T-helper 1 cell (primary cell): ENCODE measurements around the gene NUBP1.

Experiments
- DNase-seq, 5 donors: peaks; one replicate each; pipeline ENCODE4 v3.0.0-alpha.2; 2012 to 2020

The NUBP1 gene

GRCh38 chr16:10808850-10809249 lies 65.2 kb downstream of the NUBP1 start:
- no peak for DNase-seq

GRCh38 chr16:10809706-10810105 lies 66.1 kb downstream of the NUBP1 start:
- DNase-seq: no peak

- peak in 1 of 5 donors; percentile 63 for DNase-seq
These were observed 68.9 kb downstream of the NUBP1 start for GRCh38 chr16:10812312-10813098.

GRCh38 chr16:10813099-10813455 lies 69.4 kb downstream of the NUBP1 start:
- DNase-seq: no peak

GRCh38 chr16:10817514-10817913 lies 73.9 kb downstream of the NUBP1 start:
- DNase-seq: no peak

- no peak for DNase-seq
These were observed 74.6 kb downstream of the NUBP1 start, which contains the start of gene TVP23A for GRCh38 chr16:10817963-10818941. Gene TVP23A, minus strand, starts transcription at chr16:10818794. Its CDS starts 301 bp downstream, at chr16:10818493.
